ENCODE data around the gene NFE2L3. TPM values are rescaled to one million over a fixed set of nuclear protein-coding genes. Genes with fewer than 3 reads are reported as not detected.
A peak's percentile ranks its signal among the peaks of the same experiment; 100 is the strongest.

The NFE2L3 gene
- total and polyA plus RNA-seq, 2 of the 8 experiments (the other 6 are each of a cell fraction or from before 2014, with no cell fraction given), result 64.9 to 76.5 TPM

- FAIRE-seq, result no peak
Observed at GRCh38 chr7:26179826-26180497, 28.0 kb downstream of the NFE2L3 start.

More at GRCh38 chr7:26179826-26180497, 28.0 kb downstream of the NFE2L3 start:
- H2BK12ac ChIP-seq (ENCODE audit: low read depth, low read length), result no peak overlapping the region
- H3K9me3 ChIP-seq (ENCODE audit: insufficient read depth in 2 of 2, low read depth in 1 of 2, low read length in 1 of 2), result peaks cover 0 to 16% of the 10 kb centered on the region in 2 experiments; a peak in 1 of 4 replicates
- peaks cover 0 to 5% (median 0%) of the 10 kb centered on the region in 4 experiments; a peak in 1 of 7 replicates for H3K4me1 ChIP-seq (replicated peaks in 1 of 4; ENCODE audit: control insufficient read depth in 3 of 4, insufficient read depth in 4 of 4, low read length in 3 of 4)
- CTCF ChIA-PET (ENCODE audit: partially characterized antibody), result interaction anchor here (0.7 to 4.8 kb wide), 8 partner anchors 12 to 287 kb away, joined by 3 to 46 read pairs (median 9); no protein-coding TSS in a partner anchor
- POLR2A ChIA-PET (ENCODE audit: partially characterized antibody), result interaction anchor here (1.0 to 17.3 kb wide), 12 partner anchors 9 to 231 kb away, joined by 3 to 578 read pairs (median 4); partner anchors contain the start of genes CBX3 and HNRNPA2B1
- no peak for DNase-seq (ENCODE audit: low read depth in 1 of 2, low spot score in 2 of 2)
- no peak overlapping the region for H4K8ac ChIP-seq (ENCODE audit: extremely low read depth, insufficient read depth, low read length)
- H3K9ac ChIP-seq (replicated peaks in 1 of 4; ENCODE audit: extremely low read depth in 1 of 4, low read depth in 3 of 4, low read length in 3 of 4), result no peak overlapping the region
- no peak overlapping the region for H3K56ac ChIP-seq (replicated peaks; ENCODE audit: insufficient read length, low read depth, low read length)
- H2BK20ac ChIP-seq (ENCODE audit: low read length), result no peak overlapping the region
- H2BK120ac ChIP-seq (replicated peaks; ENCODE audit: low read depth, low read length), result no peak overlapping the region
- no peak overlapping the region for H3K23ac ChIP-seq (ENCODE audit: insufficient read length)
- H3K4ac ChIP-seq (replicated peaks; ENCODE audit: insufficient read length, low read depth, low read length), result no peak overlapping the region
- no peak overlapping the region for H3K27ac ChIP-seq (ENCODE audit: low read depth, low read length)
- H3K4me3 ChIP-seq (ENCODE audit: extremely low read depth in 1 of 4, insufficient read depth in 2 of 4, low read depth in 3 of 4, low read length in 4 of 4), result no peak overlapping the region
- H3K4me2 ChIP-seq (ENCODE audit: insufficient read depth in 1 of 2, low read depth in 2 of 2, low read length in 2 of 2), result no peak overlapping the region
- H4K5ac ChIP-seq (ENCODE audit: insufficient read length, low read depth, low read length), result no peak overlapping the region
- no peak overlapping the region for H3K18ac ChIP-seq (ENCODE audit: extremely low read depth, low read length)
- TF ChIP-seq CREB1 (IDR thresholded peaks at IDR 0.05), result no peak
- TF ChIP-seq POLR2A (IDR thresholded peaks at IDR 0.05; ENCODE audit: control extremely low read depth in 1 of 2, low read depth in 2 of 2, low read length in 2 of 2), result peak in 1 of 2 experiments; percentile 25; a peak in 1 of 3 replicates
- no peak for TF ChIP-seq KDM5A (IDR thresholded peaks at IDR 0.05; ENCODE audit: low read length)
- H3K36me3 ChIP-seq (ENCODE audit: control insufficient read depth in 2 of 4, insufficient read depth in 4 of 4, low read length in 3 of 4), result peaks cover 4 to 15% (median 5%) of the 10 kb centered on the region in 4 experiments; a peak in 4 of 8 replicates
- no peak overlapping the region for H3K14ac ChIP-seq (ENCODE audit: insufficient read length)
- no peak overlapping the region for H2AK5ac ChIP-seq (ENCODE audit: low read depth, low read length)
- H3K27me3 ChIP-seq (replicated peaks in 1 of 4; ENCODE audit: control insufficient read depth in 3 of 4, extremely low read depth in 1 of 4, insufficient read depth in 3 of 4, low read length in 3 of 4), result no peaks in the 10 kb centered on the region
- peaks cover 2% of the 10 kb centered on the region; the same call in 1 of the 2 replicates for H3K79me1 ChIP-seq (ENCODE audit: low read depth, low read length)
- 89% methylated on average over 8 of the region's 8 CpGs; no CpG with 5 or more reads in 1 of the 2 experiments for WGBS, 2 experiments (ENCODE audit: extremely low coverage in 1 of 2, insufficient coverage in 1 of 2, insufficient read length in 1 of 2, insufficient replicate concordance in 2 of 2, low coverage in 1 of 2, low lambda C conversion rate in 2 of 2, missing lambda C conversion rate in 1 of 2)
- H2BK5ac ChIP-seq (ENCODE audit: low read depth, low read length), result no peak overlapping the region
- H4K91ac ChIP-seq (replicated peaks; ENCODE audit: insufficient read length, low read length), result no peak overlapping the region
- H3K23me2 ChIP-seq (ENCODE audit: low read depth, low read length), result no peaks in the 10 kb centered on the region
- H3K79me2 ChIP-seq (ENCODE audit: control insufficient read depth in 1 of 2, insufficient read depth in 2 of 2, low read length in 2 of 2), result peaks cover 0 to 15% of the 10 kb centered on the region in 2 experiments; a peak in 2 of 4 replicates
- H2AFZ ChIP-seq (ENCODE audit: low read length), result no peak overlapping the region
- H2BK15ac ChIP-seq (ENCODE audit: low read length), result no peak overlapping the region
- peaks cover 0 to 5% of the 10 kb centered on the region in 2 experiments for H4K20me1 ChIP-seq (replicated peaks in 1 of 2; ENCODE audit: control insufficient read depth in 1 of 2, insufficient read depth in 2 of 2, low read length in 2 of 2)
